ENCODE results near the gene STX17. TPM values are rescaled to one million over a fixed set of nuclear protein-coding genes. Genes with fewer than 3 reads are reported as not detected.

STX17 gene
- total RNA-seq, 1 donor from 2014 or later, result 52.3 TPM

DNA sequence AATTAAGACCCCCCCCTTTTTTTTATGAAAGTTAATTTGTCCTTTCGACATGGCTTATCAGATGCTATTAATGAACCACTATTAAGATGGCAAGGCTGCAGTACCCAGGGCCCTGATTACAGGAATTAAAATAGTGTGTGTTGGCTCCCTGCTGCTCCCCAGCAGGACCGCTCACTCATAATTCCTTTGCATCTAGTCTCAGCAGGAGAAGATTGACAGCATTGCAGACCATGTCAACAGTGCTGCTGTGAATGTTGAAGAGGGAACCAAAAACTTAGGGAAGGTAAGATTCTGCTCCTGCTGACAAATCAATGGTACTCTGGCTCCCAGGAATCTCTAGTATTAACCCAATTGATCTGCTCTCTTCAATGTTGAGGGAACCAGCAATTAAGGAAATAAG is 61.0 kb downstream of the STX17 start:
- H3K9me3 Mint-ChIP-seq, result no peaks in the 10 kb centered on the region
- H3K36me3 Mint-ChIP-seq, result peaks cover 32% of the 10 kb centered on the region
- H3K27me3 Mint-ChIP-seq (ENCODE audit: low read depth), result no peaks in the 10 kb centered on the region
- no peak overlapping the region for H3K4me3 Mint-ChIP-seq
- DNase-seq (ENCODE audit: low spot score in 2 of 2, unreplicated experiment in 2 of 2), result no peak
- TF ChIP-seq, protein P1, sequence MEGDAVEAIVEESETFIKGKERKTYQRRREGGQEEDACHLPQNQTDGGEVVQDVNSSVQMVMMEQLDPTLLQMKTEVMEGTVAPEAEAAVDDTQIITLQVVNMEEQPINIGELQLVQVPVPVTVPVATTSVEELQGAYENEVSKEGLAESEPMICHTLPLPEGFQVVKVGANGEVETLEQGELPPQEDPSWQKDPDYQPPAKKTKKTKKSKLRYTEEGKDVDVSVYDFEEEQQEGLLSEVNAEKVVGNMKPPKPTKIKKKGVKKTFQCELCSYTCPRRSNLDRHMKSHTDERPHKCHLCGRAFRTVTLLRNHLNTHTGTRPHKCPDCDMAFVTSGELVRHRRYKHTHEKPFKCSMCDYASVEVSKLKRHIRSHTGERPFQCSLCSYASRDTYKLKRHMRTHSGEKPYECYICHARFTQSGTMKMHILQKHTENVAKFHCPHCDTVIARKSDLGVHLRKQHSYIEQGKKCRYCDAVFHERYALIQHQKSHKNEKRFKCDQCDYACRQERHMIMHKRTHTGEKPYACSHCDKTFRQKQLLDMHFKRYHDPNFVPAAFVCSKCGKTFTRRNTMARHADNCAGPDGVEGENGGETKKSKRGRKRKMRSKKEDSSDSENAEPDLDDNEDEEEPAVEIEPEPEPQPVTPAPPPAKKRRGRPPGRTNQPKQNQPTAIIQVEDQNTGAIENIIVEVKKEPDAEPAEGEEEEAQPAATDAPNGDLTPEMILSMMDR (IDR thresholded peaks at IDR 0.05; ENCODE audit: unreplicated experiment), result no peak
- peaks cover 4% of the 10 kb centered on the region for H3K4me1 Mint-ChIP-seq
- H3K27ac Mint-ChIP-seq, result no peak overlapping the region

GRCh38 chr9:99970481-99970880 is 64.0 kb downstream of the STX17 start:
- no peak overlapping the region for H3K27ac Mint-ChIP-seq
- H3K9me3 Mint-ChIP-seq, result no peaks in the 10 kb centered on the region
- H3K4me1 Mint-ChIP-seq, result peaks cover 1% of the 10 kb centered on the region
- DNase-seq (ENCODE audit: low spot score in 2 of 2, unreplicated experiment in 2 of 2), result no peak
- no peak overlapping the region for H3K4me3 Mint-ChIP-seq
- peaks cover 32% of the 10 kb centered on the region for H3K36me3 Mint-ChIP-seq
- no peaks in the 10 kb centered on the region for H3K27me3 Mint-ChIP-seq (ENCODE audit: low read depth)
- TF ChIP-seq, protein P1 (IDR thresholded peaks at IDR 0.05; ENCODE audit: unreplicated experiment), result no peak

GRCh38 chr9:99971410-99971809 is 65.0 kb downstream of the STX17 start:
- Mint-ChIP-seq H3K9me3 (no peaks in the 10 kb centered on the region), H3K27ac (no peak overlapping the region), H3K4me1 (peaks cover 1% of the 10 kb centered on the region), H3K36me3 (peaks cover 32% of the 10 kb centered on the region), H3K27me3 (ENCODE audit: low read depth) (no peaks in the 10 kb centered on the region), H3K4me3 (no peak overlapping the region)
- DNase-seq (ENCODE audit: low spot score in 2 of 2, unreplicated experiment in 2 of 2), result no peak
- TF ChIP-seq, protein P1 (IDR thresholded peaks at IDR 0.05; ENCODE audit: unreplicated experiment), result no peak

DNA sequence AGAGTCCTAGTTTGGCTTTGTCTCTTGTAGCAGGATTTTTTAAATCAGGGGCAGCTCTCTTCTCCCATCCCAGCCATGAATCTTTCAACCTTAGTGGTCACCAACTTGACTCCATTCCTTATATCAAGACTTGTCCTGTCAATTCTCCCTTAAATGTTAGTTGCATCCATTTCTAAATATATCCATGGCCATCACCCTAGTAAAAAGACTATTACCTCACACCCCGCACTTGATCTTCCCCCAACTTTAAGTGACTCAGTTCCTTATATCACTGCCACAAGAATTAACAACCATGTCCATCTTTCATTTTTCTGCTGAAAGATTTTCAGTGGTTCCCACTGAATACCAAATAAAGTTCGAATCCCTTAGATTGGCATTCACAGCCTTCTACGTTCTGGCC is 67.0 kb downstream of the STX17 start:
- no peaks in the 10 kb centered on the region for H3K9me3 Mint-ChIP-seq
- peaks cover 31% of the 10 kb centered on the region for H3K36me3 Mint-ChIP-seq

GRCh38 chr9:99977033-99977792 is 70.8 kb downstream of the STX17 start:
- Mint-ChIP-seq H3K27me3 (ENCODE audit: low read depth) (no peaks in the 10 kb centered on the region), H3K27ac (no peak overlapping the region), H3K4me3 (no peak overlapping the region), H3K36me3 (peaks cover 17% of the 10 kb centered on the region), H3K4me1 (no peaks in the 10 kb centered on the region), H3K9me3 (no peaks in the 10 kb centered on the region)
- no peak for DNase-seq (ENCODE audit: low spot score in 2 of 2, unreplicated experiment in 2 of 2)
- TF ChIP-seq, protein P1 (IDR thresholded peaks at IDR 0.05; ENCODE audit: unreplicated experiment), result no peak

More for the DNA sequence above, 67.0 kb downstream of the STX17 start:
- H3K27me3 Mint-ChIP-seq (ENCODE audit: low read depth), result no peaks in the 10 kb centered on the region
- no peak for DNase-seq (ENCODE audit: low spot score in 2 of 2, unreplicated experiment in 2 of 2)
- H3K27ac Mint-ChIP-seq, result no peak overlapping the region
- TF ChIP-seq, protein P1 (IDR thresholded peaks at IDR 0.05; ENCODE audit: unreplicated experiment), result no peak
- no peaks in the 10 kb centered on the region for H3K4me1 Mint-ChIP-seq
- H3K4me3 Mint-ChIP-seq, result no peak overlapping the region
